ENCODE measurements around the gene RETREG3. TPM values are rescaled to one million over a fixed set of nuclear protein-coding genes. Genes with fewer than 3 reads are reported as not detected.

The RETREG3 gene
- total and polyA plus RNA-seq, 2 of the 13 experiments (the other 11 are each of a cell fraction or from before 2014, with no cell fraction given), result 47.0 to 55.8 TPM

DNA sequence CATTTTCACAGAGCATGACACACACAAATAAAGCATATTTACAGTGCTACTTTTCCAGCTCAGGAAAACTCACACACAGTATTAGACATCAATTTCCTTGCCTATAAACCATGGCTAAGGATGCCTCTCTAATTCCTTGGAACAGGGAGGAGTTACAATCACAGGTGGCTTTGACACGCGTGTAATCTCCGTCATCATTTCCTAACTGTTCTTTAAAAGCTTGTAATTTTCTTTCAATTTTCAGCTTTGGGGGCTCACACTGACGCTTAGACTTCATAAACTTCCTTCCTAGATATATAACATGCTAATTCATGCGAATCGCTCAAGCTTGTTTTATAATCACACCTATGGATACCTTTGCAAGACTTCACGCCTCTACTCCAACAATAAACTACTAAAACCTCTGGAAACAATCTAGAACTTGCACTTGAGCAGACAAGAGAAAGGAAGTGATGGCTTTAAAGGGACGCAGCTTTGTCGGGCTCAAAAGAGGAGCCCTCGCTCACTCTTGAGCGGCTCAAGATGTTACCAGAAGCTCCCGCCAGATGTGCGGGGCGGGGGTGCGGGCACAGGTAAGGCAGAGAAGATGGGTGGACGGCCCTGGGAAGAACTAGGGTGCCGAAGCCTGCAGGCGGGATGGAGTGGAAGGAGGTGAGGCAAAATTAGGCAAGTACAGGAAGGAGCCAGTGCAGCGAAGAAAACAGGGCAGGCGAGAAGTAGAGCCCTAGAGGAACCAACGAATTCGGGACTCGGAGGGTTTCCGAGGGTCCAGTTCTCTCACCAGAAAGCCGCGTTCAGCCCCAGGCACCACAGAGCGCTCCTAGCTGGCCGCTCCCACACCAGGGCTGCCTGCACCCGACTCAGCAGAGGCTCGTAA is 631 bp downstream of the RETREG3 start (continued):
- TF ChIP-seq SSRP1 (CRISPR knock-in tag; IDR thresholded peaks at IDR 0.05) (no peak), PHF21A (CRISPR knock-in tag; IDR thresholded peaks at IDR 0.05) (no peak; the same call in 1 of the 2 replicates), SPEN (CRISPR knock-in tag; IDR thresholded peaks at IDR 0.05; ENCODE audit: low read depth) (no peak), KDM4B (CRISPR knock-in tag; IDR thresholded peaks at IDR 0.05) (no peak), MED1 (CRISPR knock-in tag; IDR thresholded peaks at IDR 0.05) (no peak), ZNF891 (CRISPR knock-in tag; IDR thresholded peaks at IDR 0.05) (0 out of 2 replicates have a peak, but pooled peaks have one; percentile 77), RFX5 (IDR thresholded peaks at IDR 0.05; ENCODE audit: low read depth, low read length) (no peak), RNF2 (conservative IDR thresholded peaks at IDR 0.05; ENCODE audit: low read depth) (no peak)
- TF ChIP-seq, protein P1, sequence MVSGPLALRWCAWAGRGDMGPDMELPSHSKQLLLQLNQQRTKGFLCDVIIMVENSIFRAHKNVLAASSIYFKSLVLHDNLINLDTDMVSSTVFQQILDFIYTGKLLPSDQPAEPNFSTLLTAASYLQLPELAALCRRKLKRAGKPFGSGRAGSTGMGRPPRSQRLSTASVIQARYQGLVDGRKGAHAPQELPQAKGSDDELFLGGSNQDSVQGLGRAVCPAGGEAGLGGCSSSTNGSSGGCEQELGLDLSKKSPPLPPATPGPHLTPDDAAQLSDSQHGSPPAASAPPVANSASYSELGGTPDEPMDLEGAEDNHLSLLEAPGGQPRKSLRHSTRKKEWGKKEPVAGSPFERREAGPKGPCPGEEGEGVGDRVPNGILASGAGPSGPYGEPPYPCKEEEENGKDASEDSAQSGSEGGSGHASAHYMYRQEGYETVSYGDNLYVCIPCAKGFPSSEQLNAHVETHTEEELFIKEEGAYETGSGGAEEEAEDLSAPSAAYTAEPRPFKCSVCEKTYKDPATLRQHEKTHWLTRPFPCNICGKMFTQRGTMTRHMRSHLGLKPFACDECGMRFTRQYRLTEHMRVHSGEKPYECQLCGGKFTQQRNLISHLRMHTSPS (CRISPR knock-in tag; IDR thresholded peaks at IDR 0.05; ENCODE audit: low read depth), result no peak
- TF ChIP-seq, protein P2, sequence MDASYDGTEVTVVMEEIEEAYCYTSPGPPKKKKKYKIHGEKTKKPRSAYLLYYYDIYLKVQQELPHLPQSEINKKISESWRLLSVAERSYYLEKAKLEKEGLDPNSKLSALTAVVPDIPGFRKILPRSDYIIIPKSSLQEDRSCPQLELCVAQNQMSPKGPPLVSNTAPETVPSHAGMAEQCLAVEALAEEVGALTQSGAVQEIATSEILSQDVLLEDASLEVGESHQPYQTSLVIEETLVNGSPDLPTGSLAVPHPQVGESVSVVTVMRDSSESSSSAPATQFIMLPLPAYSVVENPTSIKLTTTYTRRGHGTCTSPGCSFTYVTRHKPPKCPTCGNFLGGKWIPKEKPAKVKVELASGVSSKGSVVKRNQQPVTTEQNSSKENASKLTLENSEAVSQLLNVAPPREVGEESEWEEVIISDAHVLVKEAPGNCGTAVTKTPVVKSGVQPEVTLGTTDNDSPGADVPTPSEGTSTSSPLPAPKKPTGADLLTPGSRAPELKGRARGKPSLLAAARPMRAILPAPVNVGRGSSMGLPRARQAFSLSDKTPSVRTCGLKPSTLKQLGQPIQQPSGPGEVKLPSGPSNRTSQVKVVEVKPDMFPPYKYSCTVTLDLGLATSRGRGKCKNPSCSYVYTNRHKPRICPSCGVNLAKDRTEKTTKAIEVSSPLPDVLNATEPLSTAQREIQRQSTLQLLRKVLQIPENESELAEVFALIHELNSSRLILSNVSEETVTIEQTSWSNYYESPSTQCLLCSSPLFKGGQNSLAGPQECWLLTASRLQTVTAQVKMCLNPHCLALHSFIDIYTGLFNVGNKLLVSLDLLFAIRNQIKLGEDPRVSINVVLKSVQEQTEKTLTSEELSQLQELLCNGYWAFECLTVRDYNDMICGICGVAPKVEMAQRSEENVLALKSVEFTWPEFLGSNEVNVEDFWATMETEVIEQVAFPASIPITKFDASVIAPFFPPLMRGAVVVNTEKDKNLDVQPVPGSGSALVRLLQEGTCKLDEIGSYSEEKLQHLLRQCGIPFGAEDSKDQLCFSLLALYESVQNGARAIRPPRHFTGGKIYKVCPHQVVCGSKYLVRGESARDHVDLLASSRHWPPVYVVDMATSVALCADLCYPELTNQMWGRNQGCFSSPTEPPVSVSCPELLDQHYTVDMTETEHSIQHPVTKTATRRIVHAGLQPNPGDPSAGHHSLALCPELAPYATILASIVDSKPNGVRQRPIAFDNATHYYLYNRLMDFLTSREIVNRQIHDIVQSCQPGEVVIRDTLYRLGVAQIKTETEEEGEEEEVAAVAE (CRISPR knock-in tag; IDR thresholded peaks at IDR 0.05; ENCODE audit: borderline replicate concordance), result no peak
- TF ChIP-seq, protein P3, sequence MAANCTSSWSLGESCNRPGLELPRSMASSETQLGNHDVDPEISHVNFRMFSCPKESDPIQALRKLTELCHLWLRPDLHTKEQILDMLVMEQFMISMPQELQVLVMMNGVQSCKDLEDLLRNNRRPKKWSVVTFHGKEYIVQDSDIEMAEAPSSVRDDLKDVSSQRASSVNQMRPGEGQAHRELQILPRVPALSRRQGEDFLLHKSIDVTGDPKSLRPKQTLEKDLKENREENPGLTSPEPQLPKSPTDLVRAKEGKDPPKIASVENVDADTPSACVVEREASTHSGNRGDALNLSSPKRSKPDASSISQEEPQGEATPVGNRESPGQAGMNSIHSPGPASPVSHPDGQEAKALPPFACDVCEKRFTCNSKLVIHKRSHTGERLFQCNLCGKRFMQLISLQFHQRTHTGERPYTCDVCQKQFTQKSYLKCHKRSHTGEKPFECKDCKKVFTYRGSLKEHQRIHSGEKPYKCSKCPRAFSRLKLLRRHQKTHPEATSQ (CRISPR knock-in tag; IDR thresholded peaks at IDR 0.05; ENCODE audit: borderline replicate concordance), result no peak
- TF ChIP-seq, protein P4, sequence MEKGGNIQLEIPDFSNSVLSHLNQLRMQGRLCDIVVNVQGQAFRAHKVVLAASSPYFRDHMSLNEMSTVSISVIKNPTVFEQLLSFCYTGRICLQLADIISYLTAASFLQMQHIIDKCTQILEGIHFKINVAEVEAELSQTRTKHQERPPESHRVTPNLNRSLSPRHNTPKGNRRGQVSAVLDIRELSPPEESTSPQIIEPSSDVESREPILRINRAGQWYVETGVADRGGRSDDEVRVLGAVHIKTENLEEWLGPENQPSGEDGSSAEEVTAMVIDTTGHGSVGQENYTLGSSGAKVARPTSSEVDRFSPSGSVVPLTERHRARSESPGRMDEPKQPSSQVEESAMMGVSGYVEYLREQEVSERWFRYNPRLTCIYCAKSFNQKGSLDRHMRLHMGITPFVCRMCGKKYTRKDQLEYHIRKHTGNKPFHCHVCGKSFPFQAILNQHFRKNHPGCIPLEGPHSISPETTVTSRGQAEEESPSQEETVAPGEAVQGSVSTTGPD (CRISPR knock-in tag; IDR thresholded peaks at IDR 0.05), result no peak
- TF ChIP-seq, protein P5, sequence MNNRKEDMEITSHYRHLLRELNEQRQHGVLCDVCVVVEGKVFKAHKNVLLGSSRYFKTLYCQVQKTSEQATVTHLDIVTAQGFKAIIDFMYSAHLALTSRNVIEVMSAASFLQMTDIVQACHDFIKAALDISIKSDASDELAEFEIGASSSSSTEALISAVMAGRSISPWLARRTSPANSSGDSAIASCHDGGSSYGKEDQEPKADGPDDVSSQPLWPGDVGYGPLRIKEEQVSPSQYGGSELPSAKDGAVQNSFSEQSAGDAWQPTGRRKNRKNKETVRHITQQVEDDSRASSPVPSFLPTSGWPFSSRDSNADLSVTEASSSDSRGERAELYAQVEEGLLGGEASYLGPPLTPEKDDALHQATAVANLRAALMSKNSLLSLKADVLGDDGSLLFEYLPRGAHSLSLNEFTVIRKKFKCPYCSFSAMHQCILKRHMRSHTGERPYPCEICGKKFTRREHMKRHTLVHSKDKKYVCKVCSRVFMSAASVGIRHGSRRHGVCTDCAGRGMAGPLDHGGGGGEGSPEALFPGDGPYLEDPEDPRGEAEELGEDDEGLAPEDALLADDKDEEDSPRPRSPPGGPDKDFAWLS (CRISPR knock-in tag; IDR thresholded peaks at IDR 0.05; ENCODE audit: borderline replicate concordance), result no peak
- TF ChIP-seq, protein P6, sequence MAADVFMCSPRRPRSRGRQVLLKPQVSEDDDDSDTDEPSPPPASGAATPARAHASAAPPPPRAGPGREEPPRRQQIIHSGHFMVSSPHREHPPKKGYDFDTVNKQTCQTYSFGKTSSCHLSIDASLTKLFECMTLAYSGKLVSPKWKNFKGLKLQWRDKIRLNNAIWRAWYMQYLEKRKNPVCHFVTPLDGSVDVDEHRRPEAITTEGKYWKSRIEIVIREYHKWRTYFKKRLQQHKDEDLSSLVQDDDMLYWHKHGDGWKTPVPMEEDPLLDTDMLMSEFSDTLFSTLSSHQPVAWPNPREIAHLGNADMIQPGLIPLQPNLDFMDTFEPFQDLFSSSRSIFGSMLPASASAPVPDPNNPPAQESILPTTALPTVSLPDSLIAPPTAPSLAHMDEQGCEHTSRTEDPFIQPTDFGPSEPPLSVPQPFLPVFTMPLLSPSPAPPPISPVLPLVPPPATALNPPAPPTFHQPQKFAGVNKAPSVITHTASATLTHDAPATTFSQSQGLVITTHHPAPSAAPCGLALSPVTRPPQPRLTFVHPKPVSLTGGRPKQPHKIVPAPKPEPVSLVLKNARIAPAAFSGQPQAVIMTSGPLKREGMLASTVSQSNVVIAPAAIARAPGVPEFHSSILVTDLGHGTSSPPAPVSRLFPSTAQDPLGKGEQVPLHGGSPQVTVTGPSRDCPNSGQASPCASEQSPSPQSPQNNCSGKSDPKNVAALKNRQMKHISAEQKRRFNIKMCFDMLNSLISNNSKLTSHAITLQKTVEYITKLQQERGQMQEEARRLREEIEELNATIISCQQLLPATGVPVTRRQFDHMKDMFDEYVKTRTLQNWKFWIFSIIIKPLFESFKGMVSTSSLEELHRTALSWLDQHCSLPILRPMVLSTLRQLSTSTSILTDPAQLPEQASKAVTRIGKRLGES (CRISPR knock-in tag; IDR thresholded peaks at IDR 0.05; ENCODE audit: borderline replicate concordance), result no peak

Data from HepG2 (cell line).